Keratinocyte (primary cell): ENCODE measurements around the gene CNKSR3.

ENCODE experiments used
- CTCF ChIP-seq, 3 experiments: IDR thresholded peaks in 1 of 3; conservative IDR thresholded peaks in 1 of 3; optimal IDR thresholded peaks in 1 of 3; 2 replicates in 2 of 3; 3 replicates in 1 of 3; pipeline versions ENCODE3 to v1.5.1; 2011; ENCODE audit warnings: low read length in 3 of 3, mild to moderate bottlenecking in 3 of 3, moderate library complexity in 2 of 3, control low read depth in 1 of 3, inconsistent platforms in 1 of 3; ENCODE audit not compliant: insufficient read depth in 2 of 3; ENCODE audit errors: extremely low read depth in 1 of 3
- EZH2 ChIP-seq: IDR thresholded peaks from one replicate; pipeline ENCODE4 v1.6.1; 2012; ENCODE audit warnings: inconsistent platforms, mild to moderate bottlenecking, low read length, moderate library complexity

GRCh38 chr6:154410619-154411072, 99.8 kb downstream of the CNKSR3 start:
- TF ChIP-seq CTCF (optimal IDR thresholded peaks at IDR 0.05 in 1 of 3, IDR thresholded peaks at IDR 0.05 in 1 of 3, conservative IDR thresholded peaks at IDR 0.05 in 1 of 3; ENCODE audit: extremely low read depth in 1 of 3, insufficient read depth in 2 of 3, low read length in 3 of 3) (no peak), EZH2 (no peak)
